VCaP (cell line): ENCODE measurements around the gene GPR137.
A peak's percentile ranks its signal among the peaks of the same experiment; 100 is the strongest.

ENCODE experiments used
- H3K27ac ChIP-seq: fragments of 450-650 bp; 2 replicates; pipeline ENCODE4 v1.5.1; 2017
- TF ChIP-seq, protein P1 (sequence below): fragments of 450-650 bp; conservative IDR thresholded peaks from 2 replicates; pipeline ENCODE4 v1.5.1; 2017; ENCODE audit warnings: mild to moderate bottlenecking, moderate library complexity

GPR137 gene

DNA sequence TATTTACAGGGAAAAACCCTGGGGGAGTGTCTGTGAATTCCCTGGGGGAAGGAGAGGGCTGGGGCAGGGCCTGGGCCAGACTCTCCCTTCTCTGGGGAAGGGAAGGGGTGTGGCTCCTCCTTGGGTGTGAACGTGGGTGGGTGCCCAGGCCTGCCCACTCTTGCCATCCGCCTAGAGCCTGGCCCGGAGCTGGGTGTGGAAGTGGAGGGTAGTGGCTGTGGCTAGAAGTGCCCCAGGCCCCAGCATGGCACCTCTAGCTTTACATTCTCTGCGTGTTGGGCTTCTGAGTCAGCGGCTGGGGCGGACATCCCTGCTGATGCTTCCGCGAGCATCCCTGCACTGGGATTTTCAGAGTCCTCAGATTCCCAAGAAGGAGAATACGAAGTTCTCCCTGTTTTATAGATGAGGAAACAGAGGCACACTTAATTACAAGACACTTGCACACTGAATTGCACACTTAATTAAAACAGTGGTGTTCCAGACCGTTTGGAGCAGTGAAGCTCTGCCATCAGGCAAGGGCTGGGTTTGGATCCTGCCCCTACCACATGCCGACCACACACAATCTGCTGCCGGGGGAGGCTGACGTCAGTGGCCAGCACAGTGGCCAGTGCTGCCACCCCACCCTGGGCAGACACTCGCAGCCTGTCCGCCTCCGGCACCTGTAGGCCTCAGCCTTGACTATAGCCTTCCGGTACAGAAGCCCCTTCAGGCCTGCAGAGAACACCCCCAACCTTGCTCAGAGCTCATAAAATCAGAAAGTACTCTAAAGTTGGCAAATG lies 8.8 kb upstream of the GPR137 start:
- TF ChIP-seq, protein P1, sequence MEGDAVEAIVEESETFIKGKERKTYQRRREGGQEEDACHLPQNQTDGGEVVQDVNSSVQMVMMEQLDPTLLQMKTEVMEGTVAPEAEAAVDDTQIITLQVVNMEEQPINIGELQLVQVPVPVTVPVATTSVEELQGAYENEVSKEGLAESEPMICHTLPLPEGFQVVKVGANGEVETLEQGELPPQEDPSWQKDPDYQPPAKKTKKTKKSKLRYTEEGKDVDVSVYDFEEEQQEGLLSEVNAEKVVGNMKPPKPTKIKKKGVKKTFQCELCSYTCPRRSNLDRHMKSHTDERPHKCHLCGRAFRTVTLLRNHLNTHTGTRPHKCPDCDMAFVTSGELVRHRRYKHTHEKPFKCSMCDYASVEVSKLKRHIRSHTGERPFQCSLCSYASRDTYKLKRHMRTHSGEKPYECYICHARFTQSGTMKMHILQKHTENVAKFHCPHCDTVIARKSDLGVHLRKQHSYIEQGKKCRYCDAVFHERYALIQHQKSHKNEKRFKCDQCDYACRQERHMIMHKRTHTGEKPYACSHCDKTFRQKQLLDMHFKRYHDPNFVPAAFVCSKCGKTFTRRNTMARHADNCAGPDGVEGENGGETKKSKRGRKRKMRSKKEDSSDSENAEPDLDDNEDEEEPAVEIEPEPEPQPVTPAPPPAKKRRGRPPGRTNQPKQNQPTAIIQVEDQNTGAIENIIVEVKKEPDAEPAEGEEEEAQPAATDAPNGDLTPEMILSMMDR, result no peak
- H3K27ac ChIP-seq, result peak overlapping the region; percentile 0; the same call in 1 of the 2 replicates

DNA sequence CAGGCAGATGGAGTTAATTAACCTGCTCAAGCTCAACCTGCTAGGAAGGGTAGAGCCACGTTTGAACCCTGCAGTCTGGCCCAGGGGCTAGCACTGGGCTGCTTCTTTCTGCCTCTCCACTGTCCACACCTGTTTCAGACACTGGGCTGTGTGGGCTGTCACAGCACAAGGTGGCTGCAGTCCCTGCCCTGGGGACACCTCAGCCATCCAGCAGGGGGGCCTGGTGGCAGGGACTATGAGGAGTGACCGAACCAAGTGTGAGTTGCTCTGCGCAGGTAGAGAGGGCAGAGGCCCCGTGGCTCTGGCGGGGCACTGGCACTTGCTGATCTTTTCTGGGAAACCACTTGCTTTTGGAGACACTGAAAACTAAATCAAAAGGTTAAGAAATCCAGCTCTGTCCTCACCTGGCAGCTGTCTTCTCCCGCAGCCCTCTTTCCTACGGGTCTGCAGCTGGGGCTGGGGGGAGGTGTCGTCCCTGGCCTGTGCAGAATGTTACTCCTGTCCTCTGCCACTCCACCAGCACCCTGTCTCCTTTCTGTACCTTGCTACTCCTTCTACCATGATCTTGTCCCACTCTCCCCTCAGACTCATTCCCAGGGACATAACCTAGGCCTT lies 7.0 kb upstream of the GPR137 start:
- peak overlapping the region; percentile 2; the same call in 1 of the 2 replicates for H3K27ac ChIP-seq
- TF ChIP-seq, protein P1, result no peak; the same call in 1 of the 2 replicates

DNA sequence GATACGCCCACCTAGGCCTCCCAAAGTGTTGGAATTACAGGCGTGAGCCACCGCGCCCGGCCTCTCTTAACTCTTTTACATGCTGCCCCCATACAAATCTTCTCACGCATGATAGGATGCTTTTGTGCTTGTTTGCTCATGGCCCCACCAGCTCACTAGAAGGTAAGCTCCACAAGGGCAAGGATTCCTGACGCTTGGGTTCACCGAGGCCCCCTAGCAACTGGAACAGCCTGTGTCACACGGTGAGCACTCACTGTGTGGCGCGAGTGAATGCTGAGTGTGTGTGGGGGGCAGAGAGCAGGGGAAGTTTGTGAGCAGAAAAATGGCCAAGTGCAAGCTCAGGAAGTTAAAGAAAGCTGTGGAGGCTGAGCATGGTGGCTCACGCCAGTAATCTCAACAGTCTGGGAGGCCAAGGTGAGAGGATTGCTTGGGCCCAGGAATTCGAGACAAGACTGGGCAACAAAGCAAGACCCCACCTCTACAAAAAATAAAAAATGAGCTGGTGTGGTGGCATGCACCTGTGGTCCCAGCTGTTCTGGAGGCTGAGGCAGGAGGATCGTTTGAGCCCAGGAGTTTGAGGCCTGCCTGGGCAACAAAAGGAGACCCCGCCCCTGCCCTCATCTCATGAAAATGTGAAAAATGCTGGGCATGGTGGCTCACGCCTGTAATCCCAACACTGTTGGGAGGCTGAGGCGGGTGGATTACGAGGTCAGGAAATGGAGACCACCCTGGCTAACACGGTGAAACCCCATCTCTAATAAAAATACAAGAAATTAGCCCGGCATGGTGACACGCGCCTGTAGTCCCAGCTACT lies 3.5 kb upstream of the GPR137 start:
- TF ChIP-seq, protein P1, result no peak
- H3K27ac ChIP-seq, result peak overlapping the region; percentile 98; the same call in 1 of the 2 replicates

DNA sequence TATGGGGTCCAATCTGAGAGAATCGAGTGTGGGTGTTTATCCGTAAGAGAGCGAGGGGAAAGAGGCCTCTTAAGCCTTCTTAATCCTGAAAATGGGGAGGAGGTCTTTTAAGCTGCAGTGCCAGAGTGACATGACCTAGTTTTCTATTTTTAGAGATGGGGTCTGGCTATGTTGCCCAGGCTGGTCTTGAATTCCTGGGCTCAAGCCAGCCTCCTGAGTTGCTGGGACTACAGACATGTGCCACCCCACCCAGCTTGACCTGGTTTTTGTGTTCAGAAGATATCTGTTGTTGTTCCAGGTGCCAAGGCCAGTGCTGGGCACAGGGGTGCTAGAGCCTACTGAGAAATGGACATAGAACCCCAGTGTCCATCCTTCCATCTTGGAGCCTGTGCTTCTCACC lies 2.6 kb upstream of the GPR137 start:
- H3K27ac ChIP-seq, result peak overlapping the region; percentile 98
- TF ChIP-seq, protein P1, result no peak

DNA sequence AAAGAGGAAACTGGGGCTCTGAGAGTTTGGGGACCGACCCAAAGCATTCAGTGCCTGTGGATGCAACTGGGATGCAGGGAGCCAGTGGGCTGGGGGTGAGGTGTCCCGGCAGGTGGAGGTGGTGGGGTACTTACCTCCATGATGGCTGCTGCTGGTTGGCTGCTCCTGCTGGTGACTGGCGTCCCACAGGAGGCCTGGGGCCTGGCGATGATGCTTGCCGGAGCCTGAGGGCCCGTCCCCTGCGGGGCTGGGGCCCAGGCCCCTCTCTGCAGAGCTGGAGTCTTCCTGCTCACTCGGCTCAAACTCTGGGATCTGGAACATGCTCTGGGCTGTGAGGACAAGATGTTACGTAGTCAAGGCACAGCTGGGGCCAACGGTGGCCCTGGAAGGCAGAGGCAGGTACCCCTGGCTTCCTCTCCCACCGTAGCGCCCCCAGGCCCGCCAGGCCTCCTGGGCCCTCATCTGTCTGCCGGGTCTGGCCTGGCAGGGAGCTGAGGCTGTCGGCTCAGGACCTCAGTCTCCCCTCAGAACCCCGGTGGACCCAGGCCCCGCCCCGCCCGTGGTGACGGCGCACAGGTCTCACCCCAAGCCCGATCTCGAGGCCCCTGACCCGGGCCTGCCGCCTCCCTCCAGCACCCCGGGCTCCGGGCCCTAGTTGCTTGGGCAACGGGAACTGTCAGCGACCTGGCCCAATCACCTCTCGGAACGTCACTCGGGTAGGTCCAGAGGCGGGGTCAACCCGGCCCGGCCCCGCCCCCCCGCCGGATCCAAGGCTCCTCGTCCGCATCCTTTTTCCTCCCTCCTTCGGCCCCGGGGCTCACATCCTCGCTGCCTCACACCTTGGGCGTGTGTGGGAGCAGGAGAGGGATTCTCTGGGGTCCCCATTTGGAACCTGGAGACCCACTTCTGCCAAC lies 1.3 kb upstream of the GPR137 start, which contains the start of gene BAD:
Gene BAD, minus strand, starts transcription at position 618 of the 914 bp plus-strand sequence. Its CDS starts 297 bp downstream, at position 321.
- TF ChIP-seq, protein P1, result no peak; the same call in 1 of the 2 replicates
- peak within 1 kb of the TSS; percentile 98 for H3K27ac ChIP-seq

DNA sequence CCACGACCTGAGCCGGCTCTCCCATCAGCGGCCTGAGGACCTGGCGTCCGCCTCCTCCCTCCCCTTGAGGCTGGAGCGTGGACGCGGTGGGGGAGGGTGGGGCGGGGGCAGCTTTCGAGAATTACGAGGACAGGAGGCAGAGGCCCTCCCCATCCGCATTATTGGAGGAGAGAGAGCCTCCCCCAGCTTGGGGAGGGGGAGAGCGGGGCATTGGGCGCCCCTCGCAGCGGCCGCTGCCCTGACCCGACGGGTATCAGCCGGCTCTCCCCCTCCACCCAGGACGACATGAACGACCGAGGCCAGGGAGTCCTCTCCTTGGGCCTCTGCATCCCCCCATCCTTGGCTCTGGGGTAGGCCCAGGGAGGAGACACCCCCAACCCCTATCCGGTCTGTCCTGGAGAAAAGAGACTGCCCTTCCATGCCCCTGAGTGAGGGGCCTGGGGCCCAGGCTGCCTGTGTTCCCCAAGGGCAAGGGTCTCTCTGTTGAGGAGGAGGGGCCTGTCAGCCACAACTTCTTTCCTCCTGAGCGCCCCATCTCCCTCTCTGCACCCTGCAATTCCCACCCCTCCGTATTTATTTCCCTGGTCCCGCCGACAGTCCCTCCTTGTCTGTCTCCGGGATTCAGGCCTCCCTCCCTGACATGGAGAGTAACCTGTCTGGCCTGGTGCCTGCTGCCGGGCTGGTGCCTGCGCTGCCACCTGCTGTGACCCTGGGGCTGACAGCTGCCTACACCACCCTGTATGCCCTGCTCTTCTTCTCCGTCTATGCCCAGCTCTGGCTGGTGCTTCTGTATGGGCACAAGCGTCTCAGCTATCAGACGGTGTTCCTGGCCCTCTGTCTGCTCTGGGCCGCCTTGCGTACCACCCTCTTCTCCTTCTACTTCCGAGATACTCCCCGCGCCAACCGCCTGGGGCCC lies 495 bp downstream of the GPR137 start:
- peak overlapping the region; percentile 98 for H3K27ac ChIP-seq
- TF ChIP-seq, protein P1, result peak; percentile 89
